Neural progenitor cell (in vitro differentiated cells): ENCODE measurements around the gene YKT6. TPM values are rescaled to one million over a fixed set of nuclear protein-coding genes. Genes with fewer than 3 reads are reported as not detected.

Experiments
- DNase-seq: peaks from one replicate; pipeline ENCODE4 v3.0.0-alpha.2; 2016; ENCODE audit warnings: low spot score
- H2AFZ ChIP-seq: fragments of 200-600 bp; sonication (generic); replicated peaks from 2 replicates; pipeline ENCODE4 v1.6.1; 2016; ENCODE audit warnings: antibody characterized with exemption
- H3F3A ChIP-seq: fragments of 200-600 bp; sonication (generic); 2 replicates; pipeline ENCODE4 v1.6.1; 2016; ENCODE audit warnings: antibody characterized with exemption, low read depth
- H3K27ac ChIP-seq: fragments of 200-600 bp; sonication (generic); 2 replicates; pipeline ENCODE4 v1.5.1; 2016; ENCODE audit warnings: mild to moderate bottlenecking
- H3K27me3 ChIP-seq: fragments of 200-600 bp; sonication (generic); 2 replicates; pipeline ENCODE4 v1.6.1; 2016; ENCODE audit warnings: mild to moderate bottlenecking, moderate library complexity
- H3K36me3 ChIP-seq: fragments of 200-600 bp; sonication (generic); 2 replicates; pipeline ENCODE4 v1.5.1; 2016
- H3K4me1 ChIP-seq: fragments of 200-600 bp; sonication (generic); 2 replicates; pipeline ENCODE4 v1.6.1; 2016; ENCODE audit warnings: mixed run types
- H3K4me2 ChIP-seq: fragments of 200-600 bp; sonication (generic); 2 replicates; pipeline ENCODE4 v1.6.1; 2016
- H3K4me3 ChIP-seq: fragments of 200-600 bp; sonication (generic); 2 replicates; pipeline ENCODE4 v1.5.1; 2016
- H3K79me2 ChIP-seq: fragments of 200-600 bp; sonication (generic); 2 replicates; pipeline ENCODE4 v1.6.1; 2016; ENCODE audit warnings: low read depth
- H3K9ac ChIP-seq: fragments of 200-600 bp; sonication (generic); 2 replicates; pipeline ENCODE4 v1.6.1; 2016
- H3K9me3 ChIP-seq: fragments of 200-600 bp; sonication (generic); 2 replicates; pipeline ENCODE4 v1.5.1; 2016; ENCODE audit warnings: low read depth
- H4K20me1 ChIP-seq: fragments of 200-600 bp; sonication (generic); 2 replicates; pipeline ENCODE4 v1.6.1; 2016; ENCODE audit warnings: low read depth
- H3K27ac Mint-ChIP-seq: 3 replicates; pipeline ENCODE4 v1.8.0; 2021; ENCODE audit warnings: mixed read lengths
- H3K27me3 Mint-ChIP-seq: 2 replicates; pipeline ENCODE4 v1.8.0; 2022; ENCODE audit warnings: low read depth, mild to moderate bottlenecking, inconsistent platforms, moderate library complexity, mixed read lengths; ENCODE audit not compliant: insufficient read depth
- H3K36me3 Mint-ChIP-seq: 3 replicates; pipeline ENCODE4 v1.8.0; 2021; ENCODE audit warnings: mixed read lengths
- H3K4me1 Mint-ChIP-seq: 3 replicates; pipeline ENCODE4 v1.8.0; 2021; ENCODE audit warnings: mixed read lengths
- H3K4me3 Mint-ChIP-seq: 3 replicates; pipeline ENCODE4 v1.8.0; 2021; ENCODE audit warnings: mild to moderate bottlenecking, moderate library complexity, mixed read lengths
- H3K9me3 Mint-ChIP-seq: 3 replicates; pipeline ENCODE4 v1.8.0; 2020; ENCODE audit warnings: mixed read lengths
- CTCF ChIP-seq: fragments of 200-600 bp; sonication (generic); IDR thresholded peaks from 2 replicates; pipeline ENCODE4 v1.5.1; 2017; ENCODE audit warnings: antibody characterized with exemption, mild to moderate bottlenecking
- EZH2 ChIP-seq: fragments of 200-600 bp; sonication (generic); IDR thresholded peaks from 2 replicates; pipeline ENCODE4 v1.6.1; 2017; ENCODE audit warnings: antibody characterized with exemption, mild to moderate bottlenecking, moderate library complexity
- EZH2phosphoT487 ChIP-seq: fragments of 200-600 bp; sonication (generic); IDR thresholded peaks from 2 replicates; pipeline ENCODE4 v1.6.1; 2017; ENCODE audit warnings: antibody characterized with exemption
- total RNA-seq: library from RNA; depleted of rRNA; stranded (reverse); fragments of >200 nt; gene quantifications from 2 replicates; pipeline ENCODE4 v1.2.3, GENCODE V29; 2015; ENCODE audit warnings: low replicate concordance

YKT6 gene
- total RNA-seq, 1 donor from 2014 or later = 43.8 TPM

GRCh38 chr7:44158873-44159631, 41.7 kb upstream of the YKT6 start:
- Histone ChIP-seq H3K4me3 (no peak overlapping the region), H3K9ac (no peak overlapping the region), H3K27ac (no peak overlapping the region), H3K9me3 (no peaks in the 10 kb centered on the region), H3K36me3 (no peaks in the 10 kb centered on the region), H2AFZ (no peak overlapping the region), H4K20me1 (no peaks in the 10 kb centered on the region), H3K27me3 (no peaks in the 10 kb centered on the region), H3F3A (no peaks in the 10 kb centered on the region), H3K4me2 (no peak overlapping the region), H3K4me1 (peaks cover 13% of the 10 kb centered on the region), H3K79me2 (no peaks in the 10 kb centered on the region)
- DNase-seq = no peak
- Mint-ChIP-seq H3K4me3 (no peak overlapping the region), H3K9me3 (no peaks in the 10 kb centered on the region), H3K4me1 (peaks cover 17% of the 10 kb centered on the region), H3K27ac (no peak overlapping the region), H3K36me3 (no peaks in the 10 kb centered on the region), H3K27me3 (peaks cover 7% of the 10 kb centered on the region)
- TF ChIP-seq CTCF (no peak), EZH2phosphoT487 (no peak), EZH2 (no peak)

- H3K4me1 ChIP-seq = peaks cover 15% of the 10 kb centered on the region
- DNase-seq = no peak
- no peak overlapping the region for H3K27ac ChIP-seq
- no peak overlapping the region for H2AFZ ChIP-seq
- no peak overlapping the region for H3K4me2 ChIP-seq
- H3K4me3 Mint-ChIP-seq = no peak overlapping the region
- no peaks in the 10 kb centered on the region for H4K20me1 ChIP-seq
- H3K27me3 ChIP-seq = no peaks in the 10 kb centered on the region
- no peaks in the 10 kb centered on the region for H3F3A ChIP-seq
- H3K27ac Mint-ChIP-seq = no peak overlapping the region
- H3K27me3 Mint-ChIP-seq = peaks cover 5% of the 10 kb centered on the region
- H3K79me2 ChIP-seq = no peaks in the 10 kb centered on the region
- no peaks in the 10 kb centered on the region for H3K9me3 ChIP-seq
- H3K36me3 Mint-ChIP-seq = no peaks in the 10 kb centered on the region
- no peaks in the 10 kb centered on the region for H3K36me3 ChIP-seq
- no peak for TF ChIP-seq EZH2phosphoT487
- TF ChIP-seq EZH2 = no peak
- no peak for TF ChIP-seq CTCF
- peaks cover 18% of the 10 kb centered on the region for H3K4me1 Mint-ChIP-seq
- no peak overlapping the region for H3K4me3 ChIP-seq
- H3K9me3 Mint-ChIP-seq = no peaks in the 10 kb centered on the region
- H3K9ac ChIP-seq = no peak overlapping the region
Observed at GRCh38 chr7:44159824-44160630, 40.8 kb upstream of the YKT6 start.

DNA sequence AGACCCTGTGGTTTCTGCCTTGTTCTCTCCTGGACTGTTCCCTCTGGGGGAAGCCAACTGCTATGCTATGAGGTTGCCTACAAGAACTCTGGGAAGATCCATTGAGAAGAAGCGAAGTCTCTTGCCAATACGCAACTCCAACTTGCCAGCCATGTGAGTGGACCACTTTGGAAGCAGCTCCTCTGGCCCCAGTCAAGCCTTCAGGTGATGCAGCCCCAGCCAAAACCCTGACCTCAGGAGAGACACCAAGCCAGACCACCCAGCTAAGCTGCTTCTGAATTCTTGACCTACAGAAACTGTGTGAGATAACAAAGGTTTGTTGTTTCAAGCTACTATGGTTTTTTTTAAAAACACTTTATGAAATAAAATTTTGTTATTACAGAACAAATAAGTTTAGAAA, 39.4 kb upstream of the YKT6 start:
- TF ChIP-seq EZH2phosphoT487 (no peak), EZH2 (no peak), CTCF (no peak)
- Histone ChIP-seq H3K4me1 (peaks cover 15% of the 10 kb centered on the region), H3K27me3 (no peaks in the 10 kb centered on the region), H3K9ac (no peak overlapping the region), H3K27ac (no peak overlapping the region), H2AFZ (no peak overlapping the region), H4K20me1 (no peaks in the 10 kb centered on the region), H3K9me3 (no peaks in the 10 kb centered on the region), H3F3A (no peaks in the 10 kb centered on the region), H3K4me2 (no peak overlapping the region), H3K36me3 (no peaks in the 10 kb centered on the region), H3K79me2 (no peaks in the 10 kb centered on the region), H3K4me3 (no peak overlapping the region)
- no peak overlapping the region for H3K27ac Mint-ChIP-seq
- no peak for DNase-seq
- H3K9me3 Mint-ChIP-seq = no peaks in the 10 kb centered on the region
- no peak overlapping the region for H3K4me3 Mint-ChIP-seq
- peaks cover 18% of the 10 kb centered on the region for H3K4me1 Mint-ChIP-seq
- peaks cover 5% of the 10 kb centered on the region for H3K27me3 Mint-ChIP-seq
- H3K36me3 Mint-ChIP-seq = no peaks in the 10 kb centered on the region
